Pons (tissue), 1 donor: ENCODE results near the gene ANGEL1.

ENCODE experiments used
- DNase-seq: peaks from one replicate; pipeline ENCODE4 v3.0.0-alpha.2; 2016; ENCODE audit warnings: low spot score

The ANGEL1 gene, protein sequence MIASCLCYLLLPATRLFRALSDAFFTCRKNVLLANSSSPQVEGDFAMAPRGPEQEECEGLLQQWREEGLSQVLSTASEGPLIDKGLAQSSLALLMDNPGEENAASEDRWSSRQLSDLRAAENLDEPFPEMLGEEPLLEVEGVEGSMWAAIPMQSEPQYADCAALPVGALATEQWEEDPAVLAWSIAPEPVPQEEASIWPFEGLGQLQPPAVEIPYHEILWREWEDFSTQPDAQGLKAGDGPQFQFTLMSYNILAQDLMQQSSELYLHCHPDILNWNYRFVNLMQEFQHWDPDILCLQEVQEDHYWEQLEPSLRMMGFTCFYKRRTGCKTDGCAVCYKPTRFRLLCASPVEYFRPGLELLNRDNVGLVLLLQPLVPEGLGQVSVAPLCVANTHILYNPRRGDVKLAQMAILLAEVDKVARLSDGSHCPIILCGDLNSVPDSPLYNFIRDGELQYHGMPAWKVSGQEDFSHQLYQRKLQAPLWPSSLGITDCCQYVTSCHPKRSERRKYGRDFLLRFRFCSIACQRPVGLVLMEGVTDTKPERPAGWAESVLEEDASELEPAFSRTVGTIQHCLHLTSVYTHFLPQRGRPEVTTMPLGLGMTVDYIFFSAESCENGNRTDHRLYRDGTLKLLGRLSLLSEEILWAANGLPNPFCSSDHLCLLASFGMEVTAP

DNA sequence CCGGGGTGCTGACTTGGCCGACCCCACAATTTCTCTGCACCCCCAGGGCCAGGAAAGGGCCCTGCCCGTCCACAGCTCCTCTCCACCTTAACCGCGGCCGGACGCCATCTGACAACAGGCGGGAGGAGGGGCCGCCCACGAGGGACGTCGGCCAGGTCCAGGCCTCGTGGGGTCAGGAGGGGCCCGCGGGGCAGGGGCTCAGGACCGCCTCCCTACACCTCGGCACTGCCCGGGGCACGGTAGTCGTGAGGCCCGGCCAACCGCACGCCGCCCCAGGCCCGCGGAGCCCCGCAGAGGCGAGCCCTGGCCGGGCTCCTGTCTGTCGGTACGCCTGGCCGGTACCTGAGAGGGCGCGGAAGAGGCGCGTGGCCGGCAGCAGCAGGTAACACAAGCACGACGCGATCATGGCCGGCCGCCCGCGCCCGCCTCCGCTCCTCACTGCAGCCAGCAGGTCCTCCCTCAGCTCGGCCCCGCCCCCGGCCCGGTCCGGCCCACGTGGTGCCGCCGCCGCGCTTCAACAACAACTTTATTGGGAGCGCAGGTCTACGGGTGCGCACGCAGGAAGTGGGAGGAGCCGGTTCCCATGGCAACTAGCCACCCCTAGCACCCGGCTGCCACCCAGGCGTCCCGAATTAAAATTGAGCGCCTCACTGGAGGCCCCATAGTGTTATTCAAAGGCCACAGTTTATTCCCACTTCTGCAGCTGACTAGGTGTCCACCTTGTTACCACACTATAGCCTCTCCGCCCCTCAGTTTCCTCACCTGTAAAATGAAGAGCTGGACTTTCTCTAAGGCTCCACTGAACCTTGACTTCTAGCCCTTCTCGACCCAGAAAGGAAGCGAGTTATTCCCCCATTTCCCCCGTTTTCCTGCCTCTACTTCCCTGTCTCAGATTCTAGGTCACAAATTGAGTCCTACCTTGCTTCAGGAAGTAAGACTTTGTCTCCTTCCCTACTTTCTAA is at the start of gene ANGEL1:
Gene ANGEL1, minus strand, starts transcription at position 461 of the 962 bp plus-strand sequence. Its CDS starts 55 bp downstream, at position 406.
- DNase-seq, result peak; percentile 89

DNA sequence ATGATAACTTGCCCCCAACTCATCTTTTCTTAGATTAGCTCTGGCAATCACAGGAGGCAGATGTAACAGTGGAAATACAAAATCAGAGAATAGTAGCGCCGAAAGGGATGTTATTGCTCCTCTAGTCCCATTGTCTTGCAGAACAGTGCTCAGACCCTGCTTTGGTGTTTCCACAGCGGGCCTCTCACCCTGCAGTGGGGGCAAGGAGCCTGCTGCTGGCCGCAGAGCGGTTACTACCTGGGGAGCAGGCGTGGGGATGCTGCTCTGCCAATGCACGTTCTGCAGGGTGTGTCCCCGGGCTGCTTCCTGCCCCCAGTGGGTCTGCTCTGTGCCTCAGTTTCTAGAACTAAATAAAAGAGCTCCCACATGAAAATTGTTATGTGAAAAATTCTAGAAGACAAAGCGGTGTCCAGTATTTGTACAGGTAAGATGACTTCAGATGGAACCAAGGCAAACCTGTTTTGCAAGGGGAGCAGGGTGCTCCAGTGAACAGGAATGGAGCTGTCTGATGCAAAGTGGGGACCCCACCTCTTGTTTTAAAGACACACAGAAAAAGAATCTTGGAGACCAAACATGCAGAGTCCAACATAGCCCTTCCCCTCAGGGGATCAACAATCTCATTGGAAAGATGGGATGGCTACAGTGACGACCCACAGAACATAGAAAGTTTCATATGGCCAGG is 49.0 kb upstream of the ANGEL1 start:
- no peak for DNase-seq

DNA sequence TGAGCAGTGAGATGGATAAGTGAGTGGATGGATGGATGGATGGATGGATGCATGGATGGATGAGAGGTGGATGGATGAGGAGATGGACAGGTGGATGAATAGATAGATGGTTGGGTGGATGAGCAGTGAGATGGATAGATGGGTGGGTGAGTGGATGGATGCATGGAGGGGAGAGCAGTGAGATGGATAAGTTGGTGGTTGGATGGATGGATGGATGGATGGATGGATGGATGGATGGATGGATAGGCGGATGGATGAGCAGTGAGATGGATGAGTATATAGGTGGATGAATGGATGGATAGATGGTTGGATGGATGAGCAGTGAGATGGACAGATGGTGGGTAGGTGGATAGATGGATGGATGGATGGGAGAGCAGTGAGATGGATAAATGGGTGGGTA is 44.1 kb upstream of the ANGEL1 start:
- no peak for DNase-seq

DNA sequence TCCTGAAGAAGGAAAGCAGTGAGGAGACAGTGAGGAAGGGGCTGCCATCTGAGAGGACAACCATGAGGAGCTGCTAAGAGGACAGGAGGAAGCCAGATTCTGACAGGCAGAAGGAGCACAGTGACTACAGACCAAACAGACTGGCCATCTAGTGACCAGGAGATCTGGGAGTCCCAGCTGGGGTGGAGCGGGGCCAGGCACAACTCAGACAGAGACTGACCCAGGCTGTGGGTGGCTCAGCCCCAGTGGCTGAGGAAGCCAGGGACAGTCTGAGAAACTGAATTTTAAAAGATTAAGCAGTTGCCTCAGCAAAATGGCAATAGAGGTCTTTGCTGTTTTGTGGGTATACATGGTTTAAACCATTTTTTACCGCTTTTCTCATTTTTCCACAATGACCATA is 42.4 kb upstream of the ANGEL1 start:
- no peak for DNase-seq

DNA sequence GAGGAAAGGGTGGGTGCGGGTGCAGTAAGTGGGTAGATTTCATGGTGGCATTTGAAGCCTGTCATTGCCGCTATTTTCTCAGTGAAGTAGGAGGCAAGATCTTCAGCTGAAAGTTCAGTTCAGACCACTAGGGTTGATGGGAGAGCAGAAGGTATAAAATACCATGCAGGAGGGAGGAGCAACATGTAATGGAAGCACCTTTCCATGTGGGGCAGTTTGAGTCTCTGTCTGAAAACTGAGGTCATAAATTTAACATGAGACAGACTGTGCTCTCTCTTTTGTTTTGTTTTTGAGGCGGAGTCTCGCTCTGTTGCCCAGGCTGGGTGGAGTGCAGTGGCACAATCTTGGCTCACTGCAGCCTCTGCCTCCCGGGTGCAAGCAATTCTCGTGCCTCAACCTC is 36.2 kb upstream of the ANGEL1 start:
- DNase-seq, result no peak

DNA sequence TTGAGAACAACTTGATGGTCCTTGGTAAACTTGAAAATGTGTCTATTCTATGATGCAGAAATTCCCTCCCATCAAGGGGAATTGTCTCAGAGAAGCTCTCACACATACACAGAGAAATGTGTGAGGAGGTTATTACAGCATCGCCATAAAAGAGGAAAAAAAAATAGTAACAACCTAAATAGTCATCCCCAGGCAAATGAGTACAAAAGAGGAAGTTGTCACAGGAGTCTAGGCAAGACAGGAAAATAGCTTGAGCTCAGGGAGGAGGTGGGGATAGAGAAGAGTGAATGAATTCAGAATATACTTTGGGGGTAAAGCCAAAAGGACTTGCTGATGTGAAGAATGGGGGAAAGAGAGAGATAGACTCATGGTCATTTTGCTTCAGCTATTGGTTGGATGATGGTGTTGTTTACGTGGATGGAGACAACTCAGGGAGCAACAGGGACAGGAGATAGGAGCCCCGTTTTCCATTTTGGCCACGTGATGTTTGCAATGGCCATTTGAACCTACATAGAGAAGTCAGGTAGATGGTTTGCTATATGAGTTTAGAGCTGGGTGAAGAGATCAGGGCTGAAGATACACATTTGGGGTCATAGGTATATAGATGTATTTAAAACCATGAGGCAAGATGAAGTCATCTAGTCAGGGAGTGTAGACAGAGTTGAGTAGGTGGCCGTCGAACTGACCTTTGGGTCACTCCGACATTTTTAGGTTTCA is 33.8 kb upstream of the ANGEL1 start:
- no peak for DNase-seq

DNA sequence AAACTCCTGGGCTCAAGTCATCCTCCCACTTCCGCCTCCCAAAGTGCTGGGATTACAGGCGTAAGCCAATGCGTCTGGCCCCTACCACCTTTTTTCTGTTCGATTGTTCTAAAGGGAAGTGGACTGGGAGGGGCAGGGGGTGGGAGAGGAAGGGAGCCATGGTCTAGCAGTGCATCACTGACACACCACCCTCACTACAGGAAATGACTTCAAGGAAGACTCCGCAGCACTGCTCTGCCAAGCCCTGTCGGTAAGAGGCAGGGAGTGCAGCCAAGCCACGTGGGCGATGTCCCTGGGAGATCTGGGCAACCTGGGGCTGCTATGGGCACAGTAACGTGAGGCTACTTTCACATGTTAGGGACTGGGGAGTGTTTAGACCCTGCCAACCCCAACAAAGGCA is 31.5 kb upstream of the ANGEL1 start:
- peak; percentile 67 for DNase-seq

DNA sequence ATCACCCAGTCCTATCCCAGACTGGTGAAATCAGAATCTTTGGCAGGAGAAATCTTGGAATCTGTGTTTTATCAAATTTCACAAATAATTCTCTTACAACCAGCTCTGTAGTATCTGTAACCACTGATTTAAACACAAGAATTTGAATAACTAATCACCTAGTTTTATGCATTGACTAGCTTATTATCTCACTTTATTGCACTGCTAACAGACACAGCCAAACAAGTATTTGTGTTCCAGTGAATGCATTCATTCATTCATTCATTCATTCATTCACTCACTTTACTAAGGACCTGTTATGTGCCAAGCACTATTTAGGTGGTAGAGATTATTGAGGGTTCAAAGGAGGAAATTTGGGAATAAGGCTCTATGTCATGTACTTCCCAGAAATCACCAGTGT is 29.7 kb upstream of the ANGEL1 start:
- no peak for DNase-seq

DNA sequence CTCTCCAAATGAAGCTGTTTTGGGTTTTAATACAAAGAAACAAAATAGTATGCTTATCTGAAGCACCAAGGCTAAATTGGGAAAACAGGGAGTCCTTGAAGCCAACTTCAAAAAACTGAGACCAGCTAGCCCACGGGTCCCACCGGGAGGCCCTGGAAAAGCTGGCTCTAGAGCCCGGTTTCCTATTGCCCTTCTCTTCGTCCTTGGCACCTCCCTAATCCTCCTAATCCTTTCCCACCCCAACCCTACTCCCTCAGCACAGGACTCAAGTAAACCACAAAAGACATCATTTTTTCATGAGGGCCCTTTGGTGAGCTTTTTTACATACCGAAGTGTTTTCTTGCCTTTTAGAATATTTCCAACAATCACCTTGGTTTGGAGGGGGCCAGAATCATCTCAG is 24.8 kb upstream of the ANGEL1 start:
- no peak for DNase-seq

DNA sequence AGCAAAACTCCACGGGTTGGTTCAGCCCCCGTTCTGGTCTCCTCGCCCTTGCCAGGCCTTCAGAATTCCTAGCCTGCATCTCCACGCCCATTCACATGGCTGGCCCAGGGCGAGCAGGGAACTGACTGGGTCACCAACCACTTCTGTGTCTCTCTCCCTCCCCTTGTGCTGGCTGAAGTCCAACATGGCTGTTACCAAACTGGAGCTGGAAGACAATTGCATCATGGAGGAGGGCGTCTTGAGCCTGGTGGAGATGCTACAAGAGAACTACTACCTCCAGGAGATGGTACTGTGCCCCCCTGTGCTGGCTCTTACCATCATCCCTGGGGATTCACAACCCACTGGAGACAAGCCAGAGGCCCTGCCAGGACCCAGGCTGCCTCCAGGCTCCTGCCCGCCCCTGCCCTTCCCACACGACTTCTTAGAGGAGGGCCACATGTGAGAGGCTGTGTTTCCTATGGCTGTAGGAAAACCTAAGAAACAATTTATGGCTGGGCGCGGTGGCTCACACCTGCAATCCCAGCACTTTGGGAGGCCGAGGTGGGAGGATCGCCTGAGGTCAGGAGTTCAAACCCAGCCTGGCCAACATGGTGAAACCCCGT is 23.4 kb upstream of the ANGEL1 start:
- no peak for DNase-seq

DNA sequence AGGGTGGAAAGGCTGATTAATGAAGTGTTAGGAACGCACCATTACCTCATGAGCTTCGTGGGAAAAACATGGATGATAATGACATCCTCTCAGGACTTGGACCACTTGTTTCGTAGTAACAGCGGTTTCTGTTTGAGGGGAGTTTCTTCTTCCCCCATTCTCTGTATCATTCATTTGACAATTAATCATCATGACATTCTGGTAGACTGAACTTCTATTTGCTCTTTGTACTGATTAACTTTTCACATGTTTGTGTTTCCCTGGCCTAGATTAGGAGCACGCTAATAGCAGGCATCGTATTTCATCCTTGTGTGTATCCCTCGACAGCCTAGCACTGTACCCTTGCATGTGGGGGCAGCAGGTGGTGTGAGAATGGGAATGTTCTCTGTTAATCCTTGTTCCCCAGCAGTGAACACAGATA is 21.6 kb upstream of the ANGEL1 start:
- no peak for DNase-seq

DNA sequence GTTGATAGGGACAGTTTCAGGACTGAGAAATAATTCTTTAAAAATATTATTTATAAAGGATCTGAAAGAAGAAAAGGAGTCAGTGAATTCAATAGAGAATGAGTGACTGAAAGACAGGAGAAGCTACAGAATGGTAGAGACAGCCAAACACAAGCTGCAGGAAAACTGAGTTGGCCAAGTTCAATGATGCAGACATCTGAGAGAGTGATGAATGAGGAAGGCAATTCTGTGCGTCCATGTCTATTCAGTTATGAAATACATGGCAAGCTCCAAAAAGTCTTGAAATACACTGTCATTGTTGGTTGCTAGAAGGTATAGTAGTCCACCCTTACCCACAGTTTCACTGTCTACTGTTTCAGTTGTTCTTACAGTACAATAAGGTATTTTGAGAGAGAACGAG is 20.3 kb upstream of the ANGEL1 start:
- no peak for DNase-seq

DNA sequence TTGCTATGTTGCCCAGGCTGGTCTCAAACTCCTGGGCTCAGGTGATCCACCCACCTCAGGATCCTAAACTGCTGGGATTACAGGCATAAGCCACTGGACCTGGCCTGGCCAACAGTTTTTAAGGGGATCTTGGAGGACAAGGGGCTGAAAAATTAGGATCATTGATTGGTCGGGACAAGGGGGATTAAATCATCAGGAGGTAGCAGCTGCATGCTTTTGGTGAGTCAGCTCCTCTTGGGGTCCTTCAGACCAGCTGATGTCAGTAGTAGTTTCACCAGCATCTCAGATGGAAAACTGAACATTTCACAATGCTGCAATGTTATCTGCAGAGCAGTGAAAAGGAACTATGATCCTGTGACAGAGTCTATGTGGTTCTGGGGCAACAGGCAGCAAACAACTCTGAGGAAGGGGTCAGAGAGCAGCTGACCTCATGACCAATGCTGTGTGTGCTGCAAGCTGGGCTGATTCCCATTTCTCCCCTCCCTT is 19.9 kb upstream of the ANGEL1 start:
- DNase-seq, result peak; percentile 58

DNA sequence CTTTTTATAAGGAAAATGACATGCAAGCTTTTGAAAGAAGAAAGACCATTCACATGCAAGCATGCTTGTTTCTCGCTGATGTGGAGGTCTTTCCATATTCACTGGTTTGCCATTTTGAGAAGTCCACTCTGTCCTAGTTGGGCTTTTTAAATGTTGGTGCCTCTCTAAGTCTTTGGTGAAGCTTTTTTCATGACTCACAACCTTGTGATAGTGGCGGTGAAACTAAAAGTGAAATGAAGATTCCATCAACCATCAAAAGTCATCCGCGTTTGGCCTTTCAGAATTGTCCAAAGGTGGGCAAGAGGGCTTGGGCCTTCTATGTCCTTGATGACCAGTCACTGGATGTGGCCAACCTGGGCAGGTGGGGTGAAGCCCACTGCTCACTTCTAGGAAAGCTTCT is 17.9 kb upstream of the ANGEL1 start:
- no peak for DNase-seq

DNA sequence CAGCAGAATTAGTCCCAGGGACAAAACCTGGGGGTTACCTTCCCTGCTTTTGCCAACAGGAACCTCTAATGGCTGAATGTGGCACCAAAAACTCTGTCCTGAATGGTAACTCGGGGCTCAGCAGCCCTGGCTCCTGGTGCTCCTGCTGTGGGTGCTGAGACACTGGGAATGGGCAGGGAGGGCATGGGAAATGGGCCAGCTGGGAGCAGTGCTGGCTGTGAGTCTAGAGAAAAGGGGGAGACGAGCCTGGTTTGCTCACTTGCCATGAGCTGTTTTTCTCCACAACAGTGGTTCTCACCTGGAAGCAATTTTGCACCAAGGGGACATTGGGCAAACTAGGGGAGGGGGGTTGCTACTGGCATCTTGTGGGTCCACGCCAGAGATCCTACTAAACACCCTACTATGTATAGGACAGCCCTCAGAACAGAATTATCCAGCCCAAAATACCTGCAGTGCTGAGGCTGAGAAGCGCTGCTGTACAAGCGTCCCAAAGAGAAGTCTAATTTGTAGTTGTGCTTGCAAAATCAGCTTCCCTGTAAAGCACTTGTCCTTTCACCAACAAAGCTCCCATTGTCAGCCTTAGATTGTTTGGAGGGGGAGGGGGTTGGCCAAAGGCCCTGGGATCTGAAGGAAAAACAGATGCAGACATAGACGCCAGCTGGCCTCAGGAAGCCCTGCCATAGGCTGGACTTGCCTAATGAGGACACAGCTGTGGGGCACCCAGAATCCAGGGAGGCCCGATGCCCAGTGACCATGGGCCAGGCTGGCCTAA is 17.2 kb upstream of the ANGEL1 start:
- peak; percentile 99 for DNase-seq

DNA sequence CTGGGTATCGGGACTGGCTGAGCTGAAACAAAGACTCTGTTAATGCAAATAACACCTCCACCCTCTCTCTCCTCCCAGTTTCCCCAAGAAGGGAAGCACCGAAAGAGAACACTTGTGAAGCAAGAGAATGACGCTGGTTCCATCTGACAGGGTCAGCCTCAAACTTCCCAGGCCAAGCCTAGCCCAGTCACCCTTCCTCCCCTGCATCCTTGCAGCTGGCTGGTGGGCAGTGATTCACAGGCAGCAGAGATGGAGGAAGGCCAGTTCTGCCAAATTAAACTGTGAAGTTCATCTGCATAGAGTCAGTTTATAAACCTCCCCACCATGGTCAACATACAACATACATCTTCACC is 16.3 kb upstream of the ANGEL1 start:
- DNase-seq, result peak; percentile 42

DNA sequence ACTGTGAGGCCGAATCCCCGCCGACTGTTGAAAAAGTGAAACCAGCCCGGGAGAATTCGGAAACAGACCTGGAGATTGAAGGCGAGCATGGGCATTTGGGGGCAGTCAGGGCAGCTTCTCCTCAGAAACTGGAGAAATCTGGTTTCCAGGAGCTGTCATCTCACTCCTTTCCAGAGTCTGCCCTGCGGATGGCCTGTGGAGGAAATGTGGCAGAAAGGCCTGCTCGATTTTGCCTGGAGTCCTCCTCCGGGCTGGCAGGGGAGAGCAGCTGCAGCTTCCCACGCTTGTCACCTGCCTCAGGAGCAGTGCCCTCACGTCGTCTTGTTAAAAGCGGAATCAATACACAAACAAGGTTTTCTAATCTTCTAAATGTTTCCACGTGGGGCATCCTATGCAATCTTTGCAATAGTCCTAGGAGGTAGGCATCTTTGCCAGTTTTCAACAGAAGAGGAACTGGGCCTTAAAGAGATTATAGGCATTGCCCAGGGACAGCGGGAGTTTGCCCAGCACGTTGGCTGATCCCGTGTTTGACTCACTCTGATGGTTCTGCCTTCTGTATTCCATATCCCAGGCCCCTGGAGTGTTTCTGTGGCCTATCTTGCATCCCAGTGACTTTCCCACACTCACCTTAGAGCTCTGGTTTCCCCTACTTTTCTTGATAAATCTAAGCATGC is 15.8 kb upstream of the ANGEL1 start:
- DNase-seq, result no peak

DNA sequence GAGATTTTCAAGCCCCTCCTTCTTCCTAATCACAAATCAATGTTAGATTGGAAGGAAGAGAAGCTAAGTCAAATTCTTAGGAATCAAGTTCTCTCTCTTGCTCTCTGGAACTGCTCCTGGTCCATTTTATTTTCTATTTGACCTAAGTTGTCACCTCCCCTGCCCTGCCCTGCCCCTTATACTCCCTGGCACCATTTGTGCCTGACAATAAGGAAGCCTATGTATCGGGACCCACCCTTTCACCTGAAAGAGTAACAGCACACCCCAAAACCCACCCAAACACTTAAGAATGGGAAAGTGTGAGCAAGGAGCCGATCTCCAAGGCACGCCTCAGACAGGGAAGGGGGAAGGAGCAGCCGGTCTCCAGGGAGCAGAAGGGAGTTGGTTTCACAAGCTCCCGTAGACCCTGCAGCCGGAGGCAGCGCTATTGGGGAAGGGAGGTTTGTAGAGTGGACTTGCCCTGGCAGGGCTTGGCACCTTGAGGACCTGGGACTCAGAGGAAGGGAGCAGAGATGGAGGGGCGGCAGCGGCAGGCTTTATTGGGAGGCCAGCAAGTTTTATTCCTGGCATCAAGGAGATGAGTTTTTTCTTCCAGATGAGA is 15.1 kb upstream of the ANGEL1 start:
- DNase-seq, result no peak

DNA sequence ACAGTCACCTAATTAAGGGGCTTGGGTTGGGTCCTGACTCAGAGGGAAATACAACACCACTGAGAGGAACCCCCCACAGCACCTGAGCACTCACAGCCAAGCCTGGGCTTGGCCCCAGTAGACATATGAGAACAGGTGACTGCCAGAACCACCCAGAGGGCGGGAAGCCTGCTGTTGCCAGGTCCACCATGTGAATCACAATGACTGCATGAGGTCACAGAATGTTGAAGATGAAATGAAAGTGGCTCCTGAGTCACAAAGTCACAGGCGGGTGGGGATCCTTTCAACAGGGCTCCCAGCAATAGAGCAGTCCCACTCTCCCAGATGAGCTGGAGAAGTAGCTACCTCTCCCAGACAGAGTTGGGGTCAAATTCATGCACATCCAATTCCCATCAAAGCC is 13.4 kb upstream of the ANGEL1 start, which contains the start of gene LRRC74A:
Gene LRRC74A, plus strand, starts transcription at position 287 of the 400 bp plus-strand sequence. CDS start 290 bp downstream, outside the sequence.
- no peak for DNase-seq
